Stimulated activated CD4-positive, alpha-beta T cell treated with anti-CD3 and anti-CD28 coated beads, Interleukin-2, amount 100 ng/mL, for 24 hours (primary cell): ENCODE results near the gene ACAP3.
A peak's percentile ranks its signal among the peaks of the same experiment; 100 is the strongest.

Experiments
- DNase-seq, 2 donors: peaks; one replicate each; pipeline ENCODE4 v3.0.0-alpha.2; 2020

Gene ACAP3, protein sequence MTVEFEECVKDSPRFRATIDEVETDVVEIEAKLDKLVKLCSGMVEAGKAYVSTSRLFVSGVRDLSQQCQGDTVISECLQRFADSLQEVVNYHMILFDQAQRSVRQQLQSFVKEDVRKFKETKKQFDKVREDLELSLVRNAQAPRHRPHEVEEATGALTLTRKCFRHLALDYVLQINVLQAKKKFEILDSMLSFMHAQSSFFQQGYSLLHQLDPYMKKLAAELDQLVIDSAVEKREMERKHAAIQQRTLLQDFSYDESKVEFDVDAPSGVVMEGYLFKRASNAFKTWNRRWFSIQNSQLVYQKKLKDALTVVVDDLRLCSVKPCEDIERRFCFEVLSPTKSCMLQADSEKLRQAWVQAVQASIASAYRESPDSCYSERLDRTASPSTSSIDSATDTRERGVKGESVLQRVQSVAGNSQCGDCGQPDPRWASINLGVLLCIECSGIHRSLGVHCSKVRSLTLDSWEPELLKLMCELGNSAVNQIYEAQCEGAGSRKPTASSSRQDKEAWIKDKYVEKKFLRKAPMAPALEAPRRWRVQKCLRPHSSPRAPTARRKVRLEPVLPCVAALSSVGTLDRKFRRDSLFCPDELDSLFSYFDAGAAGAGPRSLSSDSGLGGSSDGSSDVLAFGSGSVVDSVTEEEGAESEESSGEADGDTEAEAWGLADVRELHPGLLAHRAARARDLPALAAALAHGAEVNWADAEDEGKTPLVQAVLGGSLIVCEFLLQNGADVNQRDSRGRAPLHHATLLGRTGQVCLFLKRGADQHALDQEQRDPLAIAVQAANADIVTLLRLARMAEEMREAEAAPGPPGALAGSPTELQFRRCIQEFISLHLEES

DNA sequence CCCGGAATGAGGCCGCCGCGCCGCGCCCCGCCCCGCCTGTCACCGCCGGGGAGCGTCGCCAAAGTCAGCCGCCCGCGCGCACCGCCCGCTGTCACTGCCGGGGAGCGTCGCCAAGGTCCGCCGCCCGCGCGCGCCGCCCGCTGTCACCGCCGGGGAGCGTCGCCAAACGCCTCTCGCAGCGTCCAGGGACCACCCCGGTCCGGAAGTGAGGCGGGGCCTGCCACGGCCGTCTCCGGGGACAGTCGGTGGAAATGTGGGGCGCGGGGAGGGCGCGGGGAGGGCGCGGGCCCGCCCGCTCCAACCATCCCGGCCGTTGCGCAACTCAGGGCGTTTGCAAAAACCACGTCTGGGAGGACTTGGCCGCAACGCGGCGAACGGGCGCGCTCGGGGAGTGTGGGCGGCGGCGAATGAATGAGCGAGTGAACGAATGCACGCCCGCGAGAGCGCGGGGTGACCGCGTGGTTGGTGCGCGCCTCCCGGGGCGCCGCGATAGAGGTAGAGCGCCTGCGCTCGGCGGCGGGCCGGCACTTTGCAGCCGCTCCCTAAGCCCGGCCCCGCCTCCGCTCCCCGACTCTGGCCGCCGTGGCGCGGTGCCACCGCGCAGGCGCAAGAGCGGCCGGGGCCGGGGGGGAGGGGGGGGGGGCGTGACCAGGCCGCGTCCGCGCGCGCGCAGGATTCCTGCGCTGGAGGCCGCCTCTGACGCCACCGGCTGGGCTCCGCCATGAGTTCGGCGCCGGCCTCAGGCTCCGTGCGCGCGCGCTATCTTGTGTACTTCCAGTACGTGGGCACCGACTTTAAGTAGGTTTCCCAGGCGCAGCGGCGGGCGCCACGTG lies at the start of gene ACAP3, which contains the start of gene PUSL1:
Gene ACAP3 (minus strand): TSS at position 8 of the 833 bp plus-strand sequence. CDS start 115 bp downstream, outside the sequence.
Gene PUSL1 (plus strand): TSS at position 675 of the 833 bp plus-strand sequence. CDS start 47 bp downstream, at position 722.
- peak; percentile 86 to 89 for DNase-seq

DNA sequence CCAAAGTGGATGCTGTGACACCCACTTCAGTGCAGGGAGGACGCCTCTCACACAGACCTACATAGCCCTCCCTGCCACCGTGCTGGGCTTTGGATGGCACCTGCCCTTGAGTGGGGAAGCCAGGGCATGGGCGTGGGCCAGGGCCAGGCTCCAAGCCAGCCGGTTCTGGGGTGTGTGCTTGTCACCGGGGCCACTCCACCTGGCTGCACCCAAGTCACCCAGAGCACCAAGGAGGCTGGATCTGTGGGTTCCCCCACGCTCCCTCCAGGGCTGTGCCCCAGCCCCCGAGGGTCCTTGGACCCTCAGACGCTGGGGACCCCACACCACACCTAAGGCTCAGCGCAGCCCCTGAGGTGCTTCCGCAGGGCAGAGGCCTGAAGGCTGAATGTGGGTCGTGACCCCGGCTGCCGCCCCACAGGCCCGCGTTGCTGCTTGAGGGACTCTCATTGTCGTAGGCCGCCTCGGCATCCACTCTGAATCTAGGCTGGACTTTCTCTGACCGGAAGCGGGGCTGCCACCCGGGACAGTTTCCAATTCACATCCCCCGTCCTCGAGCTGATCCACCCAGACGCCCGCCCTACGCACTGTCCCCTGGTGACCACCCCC lies 49.2 kb upstream of the ACAP3 start:
- no peak for DNase-seq

DNA sequence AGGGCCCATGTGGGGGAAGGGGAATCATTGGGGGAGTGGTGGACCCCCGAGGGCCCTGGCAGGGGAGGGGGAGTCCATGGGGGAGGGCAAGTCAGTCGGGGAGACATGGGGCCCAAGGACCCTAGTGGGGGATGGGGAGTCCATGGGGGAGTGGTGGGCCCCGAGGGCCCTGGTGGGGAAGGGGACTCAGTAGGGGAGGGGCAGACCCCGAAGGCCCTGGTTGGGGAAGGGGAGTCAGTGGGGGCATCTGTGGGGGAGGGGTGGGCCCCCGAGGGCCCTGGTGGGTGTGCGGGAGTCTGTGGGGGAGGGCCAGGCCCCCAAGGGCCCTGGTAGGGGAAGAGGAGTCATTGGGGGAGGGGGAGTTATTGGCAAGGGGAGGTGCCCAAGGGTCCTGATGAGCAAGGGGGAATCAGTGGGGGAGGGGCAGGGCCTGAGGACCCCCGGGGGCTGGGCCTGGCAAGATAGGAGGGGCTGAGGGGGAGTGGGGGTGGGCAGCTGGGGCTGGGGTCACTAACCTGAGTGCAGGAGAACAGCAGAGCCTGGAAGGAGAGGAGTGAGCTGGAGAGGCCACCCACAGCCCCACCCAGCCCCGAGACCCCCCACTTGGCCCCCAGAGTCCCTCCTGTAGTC lies 48.6 kb upstream of the ACAP3 start:
- DNase-seq, result no peak

DNA sequence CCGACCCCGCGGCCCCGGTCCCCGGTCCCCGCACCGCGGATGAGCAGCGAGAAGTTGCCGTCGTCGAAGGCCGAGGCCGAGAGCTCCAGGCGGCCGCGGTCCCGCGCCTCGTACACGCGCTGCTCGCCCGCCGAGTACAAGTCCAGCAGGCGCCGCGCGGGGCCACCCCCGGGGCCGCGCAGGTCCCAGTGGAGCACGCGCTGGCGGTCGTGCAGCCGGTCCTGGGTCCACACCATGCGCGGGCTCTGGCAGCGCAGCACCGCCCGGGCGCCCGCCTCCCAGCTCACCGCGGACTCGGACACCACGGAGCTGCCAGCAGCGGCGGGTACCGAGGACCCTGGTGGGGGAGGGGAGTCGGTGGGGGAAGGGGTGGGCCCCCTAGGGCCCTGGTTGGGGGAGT lies 47.7 kb upstream of the ACAP3 start:
- peak in 1 of 2 donors; percentile 40 for DNase-seq

DNA sequence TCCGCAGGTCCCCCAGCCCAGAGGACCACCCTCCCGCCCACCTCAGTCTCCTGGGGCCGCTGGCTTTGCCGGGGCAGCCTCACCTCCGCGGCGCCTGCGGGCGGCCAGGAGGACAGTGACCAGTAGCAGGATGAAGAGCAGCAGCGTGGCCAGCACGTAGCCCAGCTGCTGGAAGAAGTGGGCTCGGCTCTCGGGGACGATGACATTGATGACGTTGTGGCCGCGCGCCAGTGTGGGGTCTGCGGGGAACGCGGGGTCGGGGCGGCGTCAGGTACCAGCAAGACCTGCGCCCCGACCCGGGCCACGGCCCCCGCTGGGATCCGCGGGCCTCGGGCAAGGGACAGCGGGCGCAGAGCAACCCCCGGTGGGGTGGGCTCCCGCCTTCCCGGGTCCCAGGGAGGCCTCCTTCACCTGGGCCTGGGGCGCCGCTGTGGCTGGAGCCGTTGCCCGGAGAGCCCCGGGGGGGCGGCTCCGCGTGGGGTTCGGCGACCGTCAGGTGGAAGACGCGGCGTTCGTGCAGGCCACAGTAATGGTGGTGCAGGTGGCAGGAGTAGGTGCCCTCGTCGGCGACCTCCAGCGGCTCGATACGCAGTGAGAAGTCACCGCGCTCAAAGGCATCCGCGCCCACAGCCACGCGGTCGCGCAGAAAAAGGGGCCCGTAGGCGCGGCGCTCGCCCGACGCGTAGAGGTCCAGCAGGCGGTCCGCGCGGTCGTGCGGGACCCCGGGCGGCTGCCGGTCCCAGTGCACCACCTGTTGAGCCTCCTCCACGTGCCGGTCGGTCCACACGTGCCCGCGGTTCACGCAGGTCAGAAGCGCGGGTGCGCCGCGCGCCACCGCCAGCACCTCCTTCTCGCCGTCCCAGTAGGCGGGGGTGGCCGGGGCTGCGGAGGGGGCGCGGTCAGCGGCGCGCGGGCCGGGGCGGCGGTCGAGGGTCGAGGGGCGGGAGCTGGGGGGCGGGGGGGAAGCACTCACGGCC lies 46.8 kb upstream of the ACAP3 start:
- peak in 1 of 2 donors; percentile 35 for DNase-seq

DNA sequence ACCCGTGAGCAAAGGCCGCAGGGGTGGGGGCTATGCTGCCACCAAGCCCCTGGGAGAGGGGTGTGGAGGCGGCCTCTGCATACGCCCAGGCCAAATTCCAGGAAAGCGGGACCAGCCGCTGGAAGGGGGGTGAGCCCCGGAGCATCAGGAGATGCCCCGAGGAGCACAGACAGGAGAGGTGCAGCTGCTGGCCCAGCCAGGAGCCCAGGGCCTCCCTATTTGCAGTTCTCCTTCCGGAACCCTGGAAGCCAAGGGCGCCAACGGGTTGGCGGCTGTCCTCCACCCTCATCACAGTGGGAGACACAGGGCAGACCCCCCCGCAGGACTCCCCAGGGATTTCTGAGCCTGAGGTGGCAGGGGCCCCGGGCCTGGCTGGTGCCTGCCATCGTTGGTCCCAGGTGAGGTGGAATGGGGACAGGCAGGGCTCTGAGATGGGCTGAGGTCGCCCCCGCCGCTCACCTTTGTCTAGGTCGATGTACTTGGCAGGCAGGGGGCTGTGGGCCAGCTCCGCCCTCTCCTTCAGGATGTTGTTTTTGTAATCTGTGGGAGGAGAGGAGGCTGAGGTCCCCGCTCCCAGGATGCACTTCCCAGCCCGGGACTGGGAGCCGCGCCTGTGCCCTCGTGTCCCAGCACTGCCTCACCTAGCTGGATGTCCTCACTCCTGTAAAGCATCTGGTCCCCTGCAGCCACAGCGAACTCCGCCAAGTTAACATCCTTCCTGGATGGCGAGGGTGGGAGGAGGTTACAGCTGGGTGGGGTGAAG lies 45.8 kb upstream of the ACAP3 start:
- DNase-seq, result no peak

DNA sequence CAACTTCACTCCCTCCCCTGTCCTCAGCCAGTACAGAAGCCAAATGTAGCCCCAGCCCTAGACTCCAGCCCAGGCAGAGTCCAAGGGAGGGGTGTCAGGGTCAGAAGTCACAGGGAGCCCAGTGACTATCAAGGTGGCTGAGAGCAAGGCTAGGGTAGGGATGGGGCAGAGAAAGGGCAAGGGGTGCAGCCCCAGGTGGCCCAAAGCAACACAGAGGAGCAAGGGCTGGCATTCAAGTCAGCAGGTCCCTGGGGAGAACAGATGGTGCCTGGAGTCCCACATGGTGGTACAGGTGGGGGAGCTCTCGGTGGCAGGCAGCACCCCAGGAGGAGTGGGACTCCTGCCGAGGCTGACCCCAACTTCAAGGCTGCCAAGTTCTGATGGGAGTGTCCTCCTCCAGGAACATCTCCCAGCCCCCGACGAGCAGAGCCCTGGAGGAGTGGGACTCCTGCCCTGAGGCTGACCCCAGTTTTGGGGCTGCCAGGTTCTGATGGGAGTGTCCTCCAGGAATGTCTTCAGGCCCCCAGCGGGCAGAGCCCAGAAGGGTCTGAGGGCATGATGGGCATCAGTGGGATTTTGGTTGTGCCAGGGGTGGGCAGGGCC lies 45.2 kb upstream of the ACAP3 start:
- DNase-seq, result no peak

DNA sequence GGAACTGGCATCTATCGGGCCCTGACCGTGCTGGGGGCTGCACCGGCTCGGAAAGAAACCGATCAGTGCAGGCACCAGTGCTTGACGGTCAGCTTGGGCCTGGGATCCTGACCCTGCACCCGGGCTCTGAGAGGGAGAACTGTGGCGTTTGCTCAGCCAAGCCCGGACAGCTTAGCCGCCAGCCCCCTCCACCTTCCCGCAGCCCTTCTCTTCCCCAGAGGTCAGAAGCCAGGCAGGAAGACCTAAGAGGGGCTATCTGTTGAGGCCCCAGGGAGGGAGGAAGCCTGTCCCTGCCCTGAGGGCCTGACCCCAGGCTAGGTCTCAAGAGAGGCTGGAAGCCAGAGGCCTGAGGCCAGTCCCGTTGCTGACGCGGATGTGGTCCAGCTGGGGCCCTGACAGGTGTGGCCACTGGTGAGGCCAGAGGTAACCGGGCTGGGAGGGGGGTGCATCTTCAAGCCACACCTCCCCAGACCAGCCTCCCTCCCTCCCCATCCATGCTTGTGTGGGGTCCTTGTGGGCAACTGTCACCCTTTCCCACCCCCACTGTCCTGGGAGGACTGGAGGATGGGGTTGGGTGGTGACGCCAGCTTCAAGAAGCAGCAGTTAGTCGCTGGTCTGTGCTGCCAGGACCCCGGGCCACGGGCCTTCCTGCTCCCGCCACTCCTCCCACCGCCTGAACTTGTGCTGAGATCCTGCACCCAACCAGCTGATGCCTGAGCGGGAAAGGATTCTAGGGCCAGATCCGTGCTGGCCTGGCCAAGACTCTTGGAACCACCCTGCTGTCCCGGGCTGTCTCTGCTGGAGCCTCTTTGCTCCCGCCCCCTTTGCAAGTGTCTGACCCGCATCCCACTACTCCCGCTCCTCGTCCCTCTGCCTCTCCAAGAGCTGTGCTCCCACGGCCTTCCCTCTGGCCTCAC lies 44.0 kb upstream of the ACAP3 start:
- DNase-seq, result no peak

DNA sequence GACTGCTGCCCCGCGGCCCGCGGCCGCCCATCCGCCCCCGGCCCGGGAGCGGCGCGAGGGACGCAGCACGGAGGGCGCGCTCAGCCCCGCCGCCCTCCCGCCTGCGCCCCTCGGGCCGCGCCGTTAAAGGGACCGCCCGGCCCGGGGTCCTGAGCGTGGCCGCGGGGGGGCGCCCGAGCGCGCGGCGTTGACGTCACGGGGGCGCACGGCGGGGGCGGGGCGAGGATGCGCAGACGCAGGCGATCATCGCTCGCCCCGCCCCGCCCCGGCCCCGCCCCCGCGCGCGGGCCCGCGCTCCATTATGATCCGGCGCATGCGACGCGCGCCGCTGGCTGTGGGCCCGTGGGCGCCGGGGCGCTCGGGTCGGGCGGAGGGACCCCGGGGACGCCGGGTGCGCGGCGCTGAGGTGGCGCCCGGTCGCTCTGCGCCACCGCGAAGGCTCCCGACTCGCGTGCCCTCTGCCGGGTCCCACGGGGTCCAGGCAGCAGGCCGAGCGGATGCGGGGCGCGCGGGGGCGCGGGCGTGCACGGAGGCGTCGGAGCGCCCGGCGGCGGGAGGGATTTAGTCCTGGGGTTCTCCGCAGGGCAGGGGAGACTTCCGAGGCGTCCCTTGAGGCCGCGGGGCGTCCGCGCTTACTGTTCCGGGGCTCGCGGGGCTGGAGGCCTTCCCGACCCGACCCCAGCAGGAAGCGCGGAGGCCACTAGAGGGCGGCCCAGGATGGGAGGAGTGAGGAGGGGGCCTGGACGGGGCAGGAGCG lies 41.7 kb upstream of the ACAP3 start, which contains the start of gene DVL1:
Gene DVL1 (minus strand): TSS at position 163 of the 757 bp plus-strand sequence. CDS start 353 bp downstream, outside the sequence.
- DNase-seq, result peak; percentile 74 to 76

DNA sequence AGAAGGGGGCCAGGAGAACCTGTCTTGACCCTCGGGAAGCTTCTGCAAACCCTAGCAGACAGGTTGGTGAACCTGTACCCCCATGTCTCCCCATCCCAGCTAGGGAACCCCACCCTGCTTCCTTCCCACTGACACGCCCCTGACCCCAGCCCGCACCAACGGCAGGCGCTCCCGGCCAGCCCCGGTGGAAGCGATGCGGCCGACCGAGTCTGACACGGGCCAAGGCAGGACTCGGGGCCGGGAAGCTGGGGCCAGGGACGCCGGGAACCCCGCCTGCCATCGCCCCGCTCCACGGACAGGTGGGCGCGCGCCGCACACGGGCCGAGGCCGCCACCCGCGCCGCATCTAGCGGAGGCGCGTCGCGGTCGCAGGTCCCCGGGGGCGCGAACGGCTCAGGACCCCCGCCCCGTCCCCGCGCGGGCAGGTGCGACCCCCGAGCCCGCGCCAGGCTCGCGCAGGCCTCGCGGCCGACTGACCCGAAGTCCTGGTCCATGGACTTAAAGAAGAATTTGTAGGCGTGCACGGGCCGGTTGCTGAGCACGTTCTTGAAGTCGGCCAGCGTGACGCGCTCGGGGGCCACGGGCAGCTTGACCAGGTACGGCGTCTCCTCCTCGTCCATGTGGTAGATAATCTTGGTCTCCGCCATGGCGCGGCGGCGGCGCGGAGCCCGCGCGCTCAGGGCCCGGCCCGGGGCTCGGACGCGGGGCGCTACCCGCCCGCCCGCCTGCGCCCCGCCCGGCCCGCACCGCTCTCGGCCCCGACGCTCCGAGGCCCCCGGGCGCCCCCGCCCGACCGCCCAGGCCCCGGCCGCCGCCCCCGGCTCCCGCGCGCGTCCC lies 40.9 kb upstream of the ACAP3 start:
- DNase-seq, result no peak

DNA sequence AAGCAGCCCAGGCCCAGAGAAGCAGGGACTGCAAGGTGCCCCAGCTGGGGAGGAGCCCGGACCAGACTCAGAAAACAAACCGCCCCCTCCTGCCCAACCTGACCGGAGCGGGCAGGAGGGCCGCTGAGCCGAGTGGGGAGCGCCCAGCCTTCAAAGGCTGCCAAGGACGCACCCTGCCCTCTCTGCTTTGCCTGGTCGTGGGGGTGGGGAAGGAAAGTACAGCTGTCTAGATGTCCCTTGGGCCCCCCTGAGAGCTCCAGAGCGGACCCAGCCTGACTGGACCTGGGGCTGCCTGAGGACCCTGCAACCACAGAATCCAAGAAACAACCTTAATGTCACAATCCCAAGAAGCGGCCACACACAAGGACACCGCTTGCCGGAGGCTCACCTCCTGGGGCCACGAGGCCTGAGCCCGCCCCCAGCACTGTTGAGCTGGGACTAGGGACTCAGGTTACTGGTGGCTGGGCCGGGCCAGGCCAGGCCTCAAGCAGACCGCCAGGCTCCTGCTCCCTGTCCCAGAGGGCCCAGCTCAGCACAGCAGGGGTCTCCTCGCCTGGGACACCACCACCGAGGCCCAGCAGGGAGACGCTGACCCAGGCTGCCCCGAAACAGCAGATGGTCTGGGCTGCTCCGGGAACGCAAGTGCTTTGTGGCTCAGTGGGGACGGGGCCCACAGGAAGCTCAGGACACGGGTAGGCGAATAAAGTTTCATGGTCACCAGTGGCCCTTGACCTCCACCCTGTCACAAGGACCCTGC lies 40.1 kb upstream of the ACAP3 start:
- no peak for DNase-seq

DNA sequence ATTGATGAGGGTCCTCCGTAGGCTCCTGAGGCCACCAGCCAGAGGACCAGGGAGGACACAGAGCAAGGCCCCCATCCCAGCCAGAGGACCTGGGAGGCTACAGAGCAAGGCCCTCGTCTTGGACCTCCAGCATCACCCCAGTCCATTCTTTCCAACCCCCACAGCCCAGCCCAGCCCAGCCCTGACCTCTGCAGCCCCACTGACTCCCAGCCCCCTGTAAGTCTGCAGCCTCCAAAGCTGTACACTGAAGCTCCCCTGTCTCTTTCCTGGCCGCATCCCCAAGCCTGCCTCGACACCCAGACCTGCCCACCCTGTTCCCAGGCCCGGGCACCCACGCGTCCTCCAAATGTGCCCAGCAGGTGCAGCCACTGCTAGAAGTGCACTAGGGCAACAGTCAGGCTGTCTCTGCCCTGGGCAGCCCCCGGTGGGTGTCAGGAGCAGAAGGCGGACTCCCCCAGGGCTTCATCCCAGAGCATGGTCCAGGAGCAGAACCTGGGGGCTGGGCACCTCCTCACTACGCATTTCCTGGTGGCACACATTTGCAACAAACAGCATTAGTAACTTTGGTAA lies 39.4 kb upstream of the ACAP3 start:
- no peak for DNase-seq

DNA sequence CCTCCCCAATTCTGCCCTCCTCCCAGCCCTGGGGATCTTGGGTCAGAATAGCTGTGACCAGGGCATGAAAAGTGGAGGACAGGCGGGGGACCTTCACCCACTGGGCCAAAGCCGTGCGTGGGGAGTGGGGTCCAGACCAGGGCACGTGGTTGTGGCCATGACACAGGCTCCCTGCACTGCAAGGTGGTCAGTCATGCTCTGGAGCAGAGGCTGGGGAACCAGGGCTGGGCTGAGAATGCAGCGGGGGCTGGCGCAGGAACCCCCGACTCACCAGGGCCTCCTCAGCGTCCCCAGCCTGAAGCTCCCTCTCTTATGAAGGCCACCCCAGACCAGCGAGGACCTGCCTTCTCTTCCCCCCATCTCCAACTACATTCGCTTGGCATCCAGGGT lies 38.8 kb upstream of the ACAP3 start:
- no peak for DNase-seq

DNA sequence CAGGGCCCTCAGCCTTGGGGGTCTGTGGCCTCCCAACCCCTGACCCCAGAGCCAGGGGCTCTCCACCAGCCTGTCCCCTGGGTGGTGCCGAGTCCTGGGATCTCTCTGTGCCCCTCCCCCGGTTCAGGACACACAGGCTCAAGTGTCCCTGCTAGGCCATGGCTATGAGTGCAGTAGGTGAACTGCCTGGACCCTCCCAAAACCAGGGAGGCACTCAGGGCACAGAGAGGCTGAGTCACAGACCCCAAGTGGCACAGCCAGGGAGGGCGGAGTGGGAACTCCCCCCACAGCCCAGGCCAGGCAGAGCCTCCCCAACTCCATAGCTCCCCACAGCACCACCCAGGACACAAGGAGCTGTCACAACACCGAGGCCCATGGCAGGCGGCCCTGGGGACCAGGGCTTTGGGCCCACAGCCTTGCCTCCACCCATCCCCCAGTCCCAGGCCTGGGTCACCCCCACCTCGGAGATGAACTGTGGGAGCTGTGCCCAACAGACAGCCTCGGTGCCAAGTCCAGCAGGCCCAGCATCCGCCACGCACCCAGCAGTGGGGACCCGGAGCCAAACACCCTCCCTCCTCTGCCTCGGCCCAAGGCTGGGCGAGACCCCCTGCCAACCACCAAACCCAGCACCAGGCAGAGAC lies 38.2 kb upstream of the ACAP3 start:
- DNase-seq, result no peak

DNA sequence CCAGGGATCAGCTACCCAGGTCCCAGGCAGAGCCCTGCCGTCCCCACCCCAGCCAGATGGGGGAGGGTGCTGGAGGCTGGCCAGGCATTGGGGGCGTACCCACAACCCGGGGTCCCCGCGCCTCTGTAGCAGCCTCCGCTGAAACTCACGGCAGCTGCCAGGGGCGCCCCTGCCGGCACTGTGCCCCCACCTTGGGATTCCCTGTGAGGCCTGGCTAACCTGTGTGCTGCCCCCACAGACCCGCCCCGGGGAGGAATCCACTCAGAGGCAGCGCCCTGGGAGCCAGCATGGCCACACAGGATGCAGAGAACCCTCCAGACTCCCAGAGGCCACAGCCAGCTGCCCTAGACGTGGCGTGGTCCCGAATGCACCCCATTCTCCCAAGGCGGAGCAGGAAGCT lies 37.7 kb upstream of the ACAP3 start:
- DNase-seq, result no peak
